Right atrium auricular region (tissue), 2 donors: ENCODE measurements around the gene ADAMTSL4. TPM values are rescaled to one million over a fixed set of nuclear protein-coding genes. Genes with fewer than 3 reads are reported as not detected.
A peak's percentile ranks its signal among the peaks of the same experiment; 100 is the strongest.

Experiments
- DNase-seq: peaks from one replicate; pipeline ENCODE4 v3.0.0-alpha.2; 2019; ENCODE audit warnings: low spot score
- H3K27ac ChIP-seq, 2 donors: fragments of 200-600 bp; sonication (generic); 1 replicate in 1 of 2; 2 replicates in 1 of 2; pipeline ENCODE4 v1.5.1; 2016 to 2019
- H3K27me3 ChIP-seq, 2 donors: fragments of 200-600 bp; sonication (generic); one replicate each; pipeline versions ENCODE4 v1.5.1 to v1.6.0; 2017 to 2019
- H3K36me3 ChIP-seq: fragments of 200-600 bp; sonication (generic); one replicate; pipeline ENCODE4 v1.5.1; 2016
- H3K4me1 ChIP-seq, 2 donors: fragments of 200-600 bp; sonication (generic); one replicate each; pipeline versions ENCODE4 v1.5.1 to v1.6.0; 2017 to 2019
- H3K4me3 ChIP-seq, 2 donors: fragments of 200-600 bp; sonication (generic); 1 replicate in 1 of 2; 2 replicates in 1 of 2; pipeline ENCODE4 v1.5.1; 2017 to 2019; ENCODE audit warnings: mild to moderate bottlenecking in 1 of 2, moderate library complexity in 1 of 2
- H3K9me3 ChIP-seq, 2 donors: fragments of 200-600 bp; sonication (generic); one replicate each; pipeline ENCODE4 v1.5.1; 2019
- total RNA-seq, 2 donors: library from RNA; depleted of rRNA; stranded (reverse); fragments of >200 nt; gene quantifications; one replicate each; pipeline ENCODE4 v1.1.0, GENCODE V29; 2016
- TF ChIP-seq, protein P1 (sequence below), 2 donors: fragments of 200-600 bp; sonication (generic); IDR thresholded peaks; one replicate each; pipeline ENCODE4 v1.5.1; 2019; ENCODE audit warnings: antibody characterized with exemption in 2 of 2

ADAMTSL4 gene
- total RNA-seq, 2 donors from 2014 or later: 21.9 to 41.1 TPM

DNA sequence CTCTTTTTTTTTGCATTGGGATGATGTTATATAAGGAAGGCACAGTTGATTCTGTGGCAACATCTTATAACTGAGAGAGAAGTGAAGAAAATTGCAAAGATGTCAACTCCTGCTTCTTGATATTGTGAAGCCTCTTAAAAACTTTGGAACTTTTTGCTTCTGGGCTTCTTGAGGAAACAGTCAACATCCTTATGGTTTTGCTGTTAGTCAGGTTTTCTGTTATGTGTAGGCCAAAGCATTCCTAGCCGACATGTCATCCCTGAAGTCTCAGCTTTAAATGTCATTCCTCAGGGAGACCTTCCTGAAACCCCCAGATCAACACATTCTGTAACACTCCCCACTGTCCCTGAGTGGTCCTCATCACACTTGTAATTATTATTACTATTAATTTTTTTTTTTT is 21.0 kb upstream of the ADAMTSL4 start:
- TF ChIP-seq, protein P1, sequence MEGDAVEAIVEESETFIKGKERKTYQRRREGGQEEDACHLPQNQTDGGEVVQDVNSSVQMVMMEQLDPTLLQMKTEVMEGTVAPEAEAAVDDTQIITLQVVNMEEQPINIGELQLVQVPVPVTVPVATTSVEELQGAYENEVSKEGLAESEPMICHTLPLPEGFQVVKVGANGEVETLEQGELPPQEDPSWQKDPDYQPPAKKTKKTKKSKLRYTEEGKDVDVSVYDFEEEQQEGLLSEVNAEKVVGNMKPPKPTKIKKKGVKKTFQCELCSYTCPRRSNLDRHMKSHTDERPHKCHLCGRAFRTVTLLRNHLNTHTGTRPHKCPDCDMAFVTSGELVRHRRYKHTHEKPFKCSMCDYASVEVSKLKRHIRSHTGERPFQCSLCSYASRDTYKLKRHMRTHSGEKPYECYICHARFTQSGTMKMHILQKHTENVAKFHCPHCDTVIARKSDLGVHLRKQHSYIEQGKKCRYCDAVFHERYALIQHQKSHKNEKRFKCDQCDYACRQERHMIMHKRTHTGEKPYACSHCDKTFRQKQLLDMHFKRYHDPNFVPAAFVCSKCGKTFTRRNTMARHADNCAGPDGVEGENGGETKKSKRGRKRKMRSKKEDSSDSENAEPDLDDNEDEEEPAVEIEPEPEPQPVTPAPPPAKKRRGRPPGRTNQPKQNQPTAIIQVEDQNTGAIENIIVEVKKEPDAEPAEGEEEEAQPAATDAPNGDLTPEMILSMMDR (IDR thresholded peaks at IDR 0.05): no peak
- Histone ChIP-seq H3K27ac (no peak overlapping the region), H3K4me3 (no peak overlapping the region), H3K9me3 (no peaks in the 10 kb centered on the region), H3K27me3 (no peaks in the 10 kb centered on the region), H3K4me1 (peaks cover 0 to 21% of the 10 kb centered on the region in 2 donors), H3K36me3 (no peaks in the 10 kb centered on the region)
- no peak for DNase-seq

DNA sequence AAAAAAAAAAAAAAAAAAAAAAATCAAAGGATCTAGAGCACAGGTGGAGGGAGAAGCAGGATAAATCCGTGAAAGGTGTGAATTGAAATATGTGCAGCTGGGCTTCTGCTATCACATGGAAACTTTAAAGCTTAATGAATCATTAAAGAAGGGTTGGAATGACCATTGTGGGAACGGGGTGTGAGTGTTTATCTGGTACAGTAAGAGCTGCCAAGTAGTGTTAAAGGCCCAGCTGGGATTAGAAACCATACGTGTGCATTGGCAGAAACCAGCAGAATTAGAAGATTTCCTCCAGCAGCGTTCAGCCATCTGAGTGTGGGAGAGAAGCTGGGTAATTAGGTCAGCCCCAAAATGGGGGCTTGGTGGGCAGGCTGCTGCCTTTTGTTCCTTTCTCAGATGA is 20.2 kb upstream of the ADAMTSL4 start:
- TF ChIP-seq, protein P1 (IDR thresholded peaks at IDR 0.05): no peak
- H3K9me3 ChIP-seq: no peaks in the 10 kb centered on the region
- no peak for DNase-seq
- H3K4me3 ChIP-seq: no peak overlapping the region
- H3K27ac ChIP-seq: peak overlapping the region in 1 of 2 donors; percentile 11
- H3K27me3 ChIP-seq: no peaks in the 10 kb centered on the region
- H3K4me1 ChIP-seq: peaks cover 0 to 23% of the 10 kb centered on the region in 2 donors
- H3K36me3 ChIP-seq: no peaks in the 10 kb centered on the region

DNA sequence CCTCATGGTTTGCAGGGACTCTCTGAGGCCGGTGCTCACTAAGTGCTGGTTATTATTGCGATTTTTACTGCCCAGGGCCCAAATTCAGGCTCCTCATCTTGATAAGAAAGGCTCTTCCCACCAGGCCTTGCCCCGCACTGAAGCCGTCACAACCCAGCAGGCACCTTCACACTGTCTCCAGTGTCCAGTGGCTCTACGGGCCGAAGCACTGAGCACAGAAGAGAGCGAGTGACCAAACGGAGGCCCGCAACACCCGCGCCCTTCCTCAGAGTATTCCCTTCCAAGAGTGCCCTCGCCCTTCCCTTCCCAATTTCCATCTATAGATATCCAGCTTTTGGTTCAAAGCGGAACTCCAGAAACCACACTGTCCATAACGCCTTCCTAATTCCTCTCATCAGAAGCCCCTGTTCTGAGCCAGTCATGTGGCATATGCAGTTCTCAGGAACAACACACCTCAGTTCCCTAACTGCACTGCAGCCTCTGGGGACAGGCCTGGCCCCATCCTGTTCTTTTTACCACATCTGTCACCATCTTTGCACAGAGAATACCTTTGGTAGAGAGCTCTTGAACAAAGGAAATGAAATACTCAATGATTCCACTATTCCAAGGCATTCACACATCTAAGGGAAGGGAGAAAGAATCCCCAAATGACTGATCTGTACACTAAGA is 18.6 kb upstream of the ADAMTSL4 start:
- Histone ChIP-seq H3K4me1 (peaks cover 0 to 38% of the 10 kb centered on the region in 2 donors), H3K9me3 (no peaks in the 10 kb centered on the region), H3K36me3 (no peaks in the 10 kb centered on the region), H3K27ac (no peak overlapping the region), H3K4me3 (no peak overlapping the region), H3K27me3 (no peaks in the 10 kb centered on the region)
- TF ChIP-seq, protein P1 (IDR thresholded peaks at IDR 0.05): no peak
- no peak for DNase-seq

DNA sequence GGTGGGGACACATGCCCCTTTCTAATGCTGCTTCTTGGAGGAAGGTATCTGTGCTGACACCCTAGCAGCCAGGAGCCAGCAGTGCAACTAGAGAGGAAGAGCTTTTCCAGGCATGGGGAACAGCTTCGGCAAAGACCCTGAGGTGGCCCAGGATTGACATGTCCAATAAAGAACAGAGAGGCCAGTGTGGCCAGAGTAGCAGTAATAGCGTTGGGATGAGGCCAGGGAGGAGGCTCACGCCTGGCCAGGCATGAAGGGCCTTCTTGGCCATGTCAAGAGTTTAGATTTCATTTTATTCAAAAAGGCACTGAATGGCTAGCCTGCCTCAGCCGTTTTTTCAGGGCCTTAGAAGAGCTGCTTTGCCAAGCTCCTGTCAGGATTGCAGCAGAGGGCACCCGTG is 16.3 kb upstream of the ADAMTSL4 start:
- Histone ChIP-seq H3K9me3 (no peaks in the 10 kb centered on the region), H3K4me3 (no peak overlapping the region), H3K36me3 (no peaks in the 10 kb centered on the region), H3K27ac (peak overlapping the region; percentile 49 to 57), H3K4me1 (peaks cover 0 to 45% of the 10 kb centered on the region in 2 donors), H3K27me3 (no peaks in the 10 kb centered on the region)
- DNase-seq: no peak
- TF ChIP-seq, protein P1 (IDR thresholded peaks at IDR 0.05): peak in 1 of 2 donors; percentile 28

DNA sequence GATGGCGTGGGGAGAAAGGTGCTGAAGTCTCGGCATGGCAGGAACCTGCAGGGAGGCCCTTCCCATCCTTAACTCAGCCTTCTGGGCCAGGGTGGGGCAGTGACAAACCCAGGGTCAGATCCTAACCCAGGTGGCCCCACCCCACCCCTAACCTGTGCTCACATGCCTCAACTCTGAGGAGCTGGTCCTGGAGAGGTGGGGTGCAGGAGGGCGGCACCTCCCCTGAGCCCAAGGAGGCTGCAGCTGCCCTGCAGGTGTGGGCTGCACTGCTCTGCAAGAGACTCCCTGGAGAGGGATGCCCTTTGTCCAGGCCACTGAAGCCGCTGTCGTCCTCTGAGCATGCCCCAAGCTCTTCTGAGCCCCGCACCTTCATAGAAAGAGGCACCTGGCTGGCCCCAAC is 15.2 kb upstream of the ADAMTSL4 start:
- H3K4me3 ChIP-seq: no peak overlapping the region
- peaks cover 0 to 51% of the 10 kb centered on the region in 2 donors for H3K4me1 ChIP-seq
- TF ChIP-seq, protein P1 (IDR thresholded peaks at IDR 0.05): no peak
- no peak for DNase-seq
- no peaks in the 10 kb centered on the region for H3K36me3 ChIP-seq
- no peaks in the 10 kb centered on the region for H3K27me3 ChIP-seq
- peak overlapping the region; percentile 49 to 74 for H3K27ac ChIP-seq
- no peaks in the 10 kb centered on the region for H3K9me3 ChIP-seq
